Loucy (cell line): ENCODE data around the gene SIGLEC6.

Experiments
- CTCF ChIP-seq: fragments of 200-600 bp; sonication (generic); conservative IDR thresholded peaks from 2 replicates; pipeline ENCODE4 v1.5.1; 2014; ENCODE audit warnings: mild to moderate bottlenecking, antibody characterized with exemption, low read length
- EZH2phosphoT487 ChIP-seq: fragments of 200-600 bp; IDR thresholded peaks from 2 replicates; pipeline ENCODE4 v1.6.1; 2018; ENCODE audit warnings: antibody characterized with exemption, mild to moderate bottlenecking, moderate library complexity, borderline replicate concordance

- TF ChIP-seq CTCF, result no peak
- no peak for TF ChIP-seq EZH2phosphoT487
Observed at GRCh38 chr19:51507192-51507591, 24.3 kb downstream of the SIGLEC6 start.
